Common myeloid progenitor, CD34-positive (primary cell): ENCODE results near the gene ACOT13.
"Not testable (repeated sequence)": the region's sequence is repeated elsewhere in the genome, so short reads cannot be mapped to it uniquely, and the experiment has no call there.

Source experiments
- CTCF ChIA-PET: fragments of 350-600 bp; sonication (Branson Sonifier 250); formaldehyde crosslinking; loops from one replicate; lab custom pipeline; 2021; ENCODE audit warnings: antibody characterized with exemption; lab: Charles Lee
- POLR2A ChIA-PET: fragments of 350-600 bp; sonication (Branson Sonifier 250); formaldehyde crosslinking; loops from one replicate; lab custom pipeline; 2021; ENCODE audit warnings: antibody characterized with exemption; lab: Charles Lee
- DNase-seq, 3 donors: peaks; one replicate each; pipeline versions ENCODE4 v3.0.0 to v3.0.0-alpha.2; 2013
- H3K27ac ChIP-seq, 2 experiments: 1 replicate in 1 of 2; 2 replicates in 1 of 2; pipeline ENCODE4 v1.7.0; 2013; ENCODE audit warnings: inconsistent platforms in 2 of 2, low read length in 2 of 2, mild to moderate bottlenecking in 2 of 2, low read depth in 1 of 2, moderate library complexity in 1 of 2; ENCODE audit not compliant: severe bottlenecking in 2 of 2, insufficient read depth in 1 of 2, poor library complexity in 1 of 2
- H3K27me3 ChIP-seq, 5 experiments: replicated peaks in 2 of 5; 1 replicate in 3 of 5; 2 replicates in 2 of 5; pipeline versions ENCODE4 v1.6.1 to v1.7.0; 2013; ENCODE audit warnings: low read length in 4 of 5, mild to moderate bottlenecking in 2 of 5, moderate library complexity in 2 of 5, inconsistent platforms in 1 of 5; ENCODE audit not compliant: insufficient read depth in 5 of 5, control insufficient read depth in 4 of 5
- H3K36me3 ChIP-seq, 4 experiments: 1 replicate in 2 of 4; 2 replicates in 2 of 4; pipeline versions ENCODE4 v1.6.1 to v1.7.0; 2013; ENCODE audit warnings: low read length in 3 of 4, control low read depth in 1 of 4, mild to moderate bottlenecking in 1 of 4; ENCODE audit not compliant: control insufficient read depth in 4 of 4, insufficient read depth in 4 of 4
- H3K4me1 ChIP-seq, 4 experiments: 1 replicate in 3 of 4; 2 replicates in 1 of 4; pipeline versions ENCODE4 v1.6.1 to v1.7.1; 2013; ENCODE audit warnings: low read length in 3 of 4, mild to moderate bottlenecking in 3 of 4, control low read depth in 1 of 4, inconsistent platforms in 1 of 4, moderate library complexity in 1 of 4; ENCODE audit not compliant: control insufficient read depth in 4 of 4, insufficient read depth in 4 of 4; ENCODE audit errors: control extremely low read depth in 1 of 4
- H3K4me3 ChIP-seq, 7 experiments: 1 replicate in 4 of 7; 2 replicates in 3 of 7; pipeline versions ENCODE4 v1.5.1 to v1.7.0; 2013; ENCODE audit warnings: mild to moderate bottlenecking in 7 of 7, low read length in 6 of 7, moderate library complexity in 6 of 7, inconsistent platforms in 2 of 7, low read depth in 2 of 7, control low read depth in 1 of 7; ENCODE audit not compliant: insufficient read depth in 4 of 7, control insufficient read depth in 1 of 7; ENCODE audit errors: extremely low read depth in 1 of 7
- H3K9me3 ChIP-seq, 5 experiments: 1 replicate in 4 of 5; 2 replicates in 1 of 5; pipeline versions ENCODE4 v1.6.1 to v1.7.1; 2013; ENCODE audit warnings: low read length in 4 of 5, mild to moderate bottlenecking in 2 of 5, inconsistent platforms in 1 of 5, low read depth in 1 of 5, moderate library complexity in 1 of 5; ENCODE audit not compliant: control insufficient read depth in 4 of 5, insufficient read depth in 2 of 5; ENCODE audit errors: control extremely low read depth in 1 of 5
- WGBS: methylation state at CpG from one replicate; pipeline ENCODE4 v1.1.5; 2013; ENCODE audit not compliant: insufficient coverage; 5-methylcytosine and 5-hydroxymethylcytosine counted together

The ACOT13 gene

DNA sequence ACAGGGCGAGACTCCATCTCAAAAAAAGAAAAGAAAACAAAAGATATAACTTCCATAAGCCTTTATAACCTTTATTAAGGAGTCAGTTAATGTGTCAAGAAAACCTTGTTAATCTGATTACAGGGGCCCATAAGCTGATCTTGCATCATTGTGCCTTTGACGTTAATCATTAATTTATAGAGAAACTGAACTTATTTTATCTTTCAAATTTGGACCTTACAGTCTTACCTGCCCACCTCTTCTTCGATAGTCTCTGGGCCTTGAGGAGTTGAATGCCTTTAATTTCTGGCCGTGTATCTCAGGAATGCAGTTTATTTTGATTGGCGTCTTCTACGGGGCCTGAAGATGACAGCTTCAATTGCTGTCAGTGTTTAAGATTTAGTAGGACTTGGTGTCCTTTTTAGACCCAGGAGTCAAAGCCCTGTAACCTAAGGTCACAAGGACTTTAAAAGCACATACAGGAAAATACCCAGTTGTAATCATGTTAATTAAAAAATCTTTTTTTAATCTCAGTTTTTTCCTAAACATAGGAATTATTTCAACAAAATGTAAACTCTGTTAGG lies 5.8 kb downstream of the ACOT13 start:
- Histone ChIP-seq H3K27ac (no peak overlapping the region), H3K27me3 (no peaks in the 10 kb centered on the region)
- CTCF ChIA-PET = interaction anchor here (1.5 kb wide), 1 partner anchor 88 kb away, joined by 4 read pairs; no protein-coding TSS in a partner anchor

DNA sequence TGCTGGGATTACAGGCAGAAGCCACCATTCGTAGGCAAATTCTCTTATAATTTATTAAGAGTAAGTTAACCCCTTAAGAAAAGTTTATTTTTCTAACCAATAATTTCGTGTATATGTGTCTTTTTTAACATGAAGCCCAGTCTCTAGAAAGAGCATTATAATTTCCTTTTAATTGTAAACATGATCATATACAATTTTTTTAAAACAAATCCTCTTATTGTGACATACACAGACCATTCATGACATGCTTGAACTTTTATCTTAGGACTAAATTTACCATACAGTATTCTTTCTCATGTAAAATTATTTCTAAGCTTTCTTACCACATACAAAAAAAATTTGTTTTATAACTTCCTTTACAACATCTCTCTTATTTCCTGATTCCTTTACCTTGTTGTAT lies 6.7 kb downstream of the ACOT13 start:
- CTCF ChIA-PET = interaction anchor here (1.6 kb wide), 1 partner anchor 11 kb away, joined by 3 read pairs; no protein-coding TSS in a partner anchor

More for the DNA sequence above, 5.8 kb downstream of the ACOT13 start:
- Histone ChIP-seq H3K9me3 (peaks cover 0 to 34% (median 4%) of the 10 kb centered on the region in 5 experiments), H3K4me1 (peaks cover under 1 to 5% (median 3%) of the 10 kb centered on the region in 4 experiments), H3K4me3 (no peak overlapping the region), H3K36me3 (no peaks in the 10 kb centered on the region)
- DNase-seq = no peak
- POLR2A ChIA-PET = no interaction called here
- 88% methylated on average over 4 of the region's 6 CpGs for WGBS

DNA sequence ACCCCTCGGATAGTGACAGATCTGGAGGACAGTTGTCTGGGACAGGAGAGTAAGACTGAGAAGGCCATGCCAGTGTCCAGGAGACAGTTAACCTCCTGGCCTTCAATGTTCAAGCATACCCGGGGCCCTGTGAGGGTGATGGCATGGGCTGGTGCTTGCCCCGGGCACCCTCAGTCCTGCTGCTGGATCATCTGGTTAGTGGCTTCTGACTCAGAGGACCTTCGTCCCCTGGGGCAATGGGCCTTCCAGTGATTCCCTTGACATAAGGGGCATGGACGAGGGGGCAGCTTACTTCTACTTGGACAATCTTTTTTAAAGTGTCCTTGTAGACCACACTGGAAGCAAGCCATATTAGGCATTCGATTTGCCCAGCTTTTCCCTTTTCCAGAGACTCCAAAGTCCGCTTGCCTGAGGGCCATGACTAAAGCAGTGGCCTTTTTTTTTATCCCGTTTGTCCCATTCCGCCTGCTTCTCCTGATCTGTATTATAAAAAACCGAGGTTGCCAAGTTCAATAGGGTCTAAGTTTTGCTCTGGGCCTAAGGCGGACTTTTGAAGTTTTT lies 12.0 kb downstream of the ACOT13 start:
- CTCF ChIA-PET, POLR2A ChIA-PET: not testable (repeated sequence)
- peaks cover 0 to 12% (median 0%) of the 10 kb centered on the region in 5 experiments for H3K9me3 ChIP-seq

More for the DNA sequence above, 6.7 kb downstream of the ACOT13 start:
- Histone ChIP-seq H3K9me3 (peaks cover 0 to 34% (median 4%) of the 10 kb centered on the region in 5 experiments), H3K27ac (no peak overlapping the region), H3K36me3 (no peaks in the 10 kb centered on the region), H3K4me1 (no peaks in the 10 kb centered on the region), H3K27me3 (no peaks in the 10 kb centered on the region), H3K4me3 (no peak overlapping the region)
- POLR2A ChIA-PET = no interaction called here
- DNase-seq = peak in 1 of 3 donors; percentile 42
- no CpG with 5 or more reads among the region's 2 CpGs for WGBS

DNA sequence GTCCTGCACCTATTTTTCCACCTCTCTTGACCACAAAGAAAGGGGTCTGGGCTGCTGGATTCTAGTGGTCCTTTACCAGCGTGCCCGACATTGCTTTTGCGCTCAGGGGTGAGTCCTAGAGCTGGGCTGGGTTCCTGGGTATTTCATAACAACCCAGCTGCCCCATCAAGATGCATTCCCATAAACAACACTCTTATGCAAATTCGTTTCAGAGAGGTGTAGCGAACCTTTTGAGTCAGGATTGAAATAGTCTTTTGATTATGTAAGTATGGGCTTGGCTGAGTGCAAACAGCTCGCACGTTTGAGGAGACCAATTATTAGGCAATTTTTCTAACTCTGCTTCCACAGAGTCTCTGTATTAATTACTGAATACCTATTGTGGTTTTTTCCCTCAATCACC lies 13.7 kb downstream of the ACOT13 start:
- no peak overlapping the region for H3K27ac ChIP-seq
- no peak overlapping the region for H3K4me3 ChIP-seq
- peaks cover 0 to 3% (median 0%) of the 10 kb centered on the region in 5 experiments for H3K9me3 ChIP-seq
- 100% methylated on average over 3 of the region's 7 CpGs for WGBS
- ChIA-PET POLR2A (no interaction called here), CTCF (no interaction called here)
- no peaks in the 10 kb centered on the region for H3K4me1 ChIP-seq
- H3K27me3 ChIP-seq = no peaks in the 10 kb centered on the region
- H3K36me3 ChIP-seq = peaks cover 0 to 4% (median 0%) of the 10 kb centered on the region in 4 experiments
- DNase-seq = no peak

More for the DNA sequence above, 12.0 kb downstream of the ACOT13 start:
- not testable (repeated sequence) for H3K27me3 ChIP-seq, H3K4me3 ChIP-seq, H3K4me1 ChIP-seq, H3K27ac ChIP-seq, H3K36me3 ChIP-seq, DNase-seq
- WGBS = 100% methylated on average over 6 of the region's 11 CpGs

DNA sequence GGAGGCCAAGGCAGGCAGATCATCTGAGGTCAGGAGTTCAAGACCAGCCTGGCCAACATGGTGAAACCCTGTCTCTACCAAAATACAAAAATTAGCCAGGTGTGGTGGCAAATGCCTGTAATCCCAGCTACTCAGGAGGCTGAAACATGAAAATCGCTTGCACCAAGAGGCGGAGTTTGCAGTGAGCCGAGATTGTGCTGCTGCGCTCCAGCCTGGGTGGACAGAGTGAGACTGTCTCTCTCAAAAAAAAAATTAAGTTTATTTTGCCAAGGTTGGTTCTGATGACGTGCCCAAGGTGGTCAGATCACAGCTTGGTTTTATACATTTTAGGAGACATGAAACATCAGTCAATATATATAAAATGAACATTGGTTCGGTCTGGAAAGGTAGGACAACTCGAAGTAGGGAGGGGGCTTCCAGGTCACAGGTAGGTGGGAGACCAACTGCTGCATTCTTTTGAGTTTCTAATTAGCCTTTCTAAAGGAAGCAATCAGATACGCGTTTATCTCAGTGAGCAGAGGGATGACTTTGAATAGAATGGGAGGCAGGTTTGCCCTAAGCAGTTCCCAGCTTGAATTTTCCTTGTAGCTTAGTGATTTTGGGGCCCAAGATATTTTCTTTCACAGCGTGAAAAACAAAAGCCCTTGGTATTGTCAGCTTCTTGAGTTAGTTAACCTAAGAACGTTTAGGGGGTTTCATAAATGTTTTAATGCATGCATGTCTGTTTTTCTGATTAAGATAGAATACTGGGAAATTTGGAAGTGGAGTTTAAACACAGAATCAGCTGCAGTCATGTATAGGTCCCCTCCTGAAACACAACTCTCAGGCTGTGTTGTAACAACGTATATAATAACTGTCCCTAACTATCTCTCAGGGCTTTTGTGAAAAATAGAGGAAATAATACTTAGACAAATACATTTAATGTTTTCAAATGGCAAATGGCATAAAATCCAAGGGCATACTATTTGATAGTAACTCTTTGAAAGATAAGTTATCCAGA lies 16.7 kb downstream of the ACOT13 start:
- Histone ChIP-seq H3K27me3 (no peaks in the 10 kb centered on the region), H3K27ac (no peak overlapping the region), H3K36me3 (peaks cover 0 to 4% (median 0%) of the 10 kb centered on the region in 4 experiments), H3K4me1 (no peaks in the 10 kb centered on the region), H3K4me3 (no peak overlapping the region), H3K9me3 (no peaks in the 10 kb centered on the region)
- POLR2A ChIA-PET = no interaction called here
- WGBS = 89% methylated on average over 6 of the region's 12 CpGs
- CTCF ChIA-PET = interaction anchor here (1.0 to 1.5 kb wide), 3 partner anchors 8 to 102 kb away, joined by 3 to 4 read pairs (median 4); no protein-coding TSS in a partner anchor
- DNase-seq = no peak

DNA sequence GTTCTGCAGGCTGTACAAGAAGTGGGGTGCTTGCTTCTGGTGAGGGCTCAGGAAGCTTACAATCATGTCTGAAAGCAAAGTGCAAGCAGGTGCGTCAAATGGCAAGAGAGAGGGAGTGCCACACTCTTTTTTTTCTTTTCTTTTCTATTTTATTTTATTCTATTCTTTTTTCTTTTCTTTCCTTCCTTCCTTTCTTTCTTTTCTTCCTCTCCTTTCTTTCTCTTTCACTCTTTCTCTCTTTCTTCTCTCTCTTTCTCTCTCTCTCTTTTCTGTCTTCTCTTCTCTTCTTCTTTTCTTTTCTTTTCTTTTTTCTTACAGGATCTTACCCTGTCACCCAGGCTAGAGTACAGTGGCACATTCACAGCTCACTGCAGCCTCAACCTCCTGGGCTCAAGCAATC lies 19.5 kb downstream of the ACOT13 start:
- H3K9me3 ChIP-seq = no peaks in the 10 kb centered on the region
- no peak for DNase-seq
- 100% methylated on average over 1 of the region's 1 CpG for WGBS
- ChIA-PET CTCF (interaction anchor here (0.9 to 1.5 kb wide), 2 partner anchors 102 to 105 kb away, joined by 3 read pairs; no protein-coding TSS in a partner anchor), POLR2A (no interaction called here)
- no peaks in the 10 kb centered on the region for H3K27me3 ChIP-seq
- no peak overlapping the region for H3K4me3 ChIP-seq
- no peak overlapping the region for H3K27ac ChIP-seq
- no peaks in the 10 kb centered on the region for H3K4me1 ChIP-seq
- H3K36me3 ChIP-seq = peaks cover 0 to 4% (median 0%) of the 10 kb centered on the region in 4 experiments
